HepG2 (cell line): ENCODE data around the gene MAPK4. TPM values are rescaled to one million over a fixed set of nuclear protein-coding genes. Genes with fewer than 3 reads are reported as not detected.

Experiments used
- ARID5B ChIP-seq: IDR thresholded peaks from 2 replicates; pipeline ENCODE4 v1.4.0; 2020; ENCODE audit warnings: mild to moderate bottlenecking, missing genetic modification reagents
- ATF5 ChIP-seq: sonication (generic); formaldehyde crosslinking; IDR thresholded peaks from 2 replicates; pipeline ENCODE4 v1.4.0; 2020; ENCODE audit warnings: mild to moderate bottlenecking, low read depth, missing genetic modification reagents
- DNMT1 ChIP-seq: sonication (generic); formaldehyde crosslinking; IDR thresholded peaks from 2 replicates; pipeline ENCODE4 v1.5.1; 2020; ENCODE audit warnings: mild to moderate bottlenecking, missing genetic modification reagents
- ISL2 ChIP-seq: sonication (generic); formaldehyde crosslinking; IDR thresholded peaks from 2 replicates; pipeline ENCODE4 v1.5.0; 2020; ENCODE audit warnings: missing genetic modification reagents
- KDM5B ChIP-seq: sonication (generic); formaldehyde crosslinking; IDR thresholded peaks from 2 replicates; pipeline ENCODE4 v1.4.0; 2020; ENCODE audit warnings: missing genetic modification reagents, mild to moderate bottlenecking, borderline replicate concordance
- KLF15 ChIP-seq: sonication (generic); formaldehyde crosslinking; IDR thresholded peaks from 2 replicates; pipeline ENCODE4 v1.8.1; 2023; ENCODE audit warnings: borderline replicate concordance, mild to moderate bottlenecking, inconsistent platforms, missing genetic modification reagents, mixed read lengths
- PPARG ChIP-seq: conservative IDR thresholded peaks from 2 replicates; pipeline ENCODE4 v1.6.1; 2016; ENCODE audit warnings: missing biosample characterization, missing genetic modification reagents
- RORA ChIP-seq: sonication (generic); formaldehyde crosslinking; IDR thresholded peaks from 2 replicates; pipeline ENCODE4 v1.5.0; 2020; ENCODE audit warnings: mild to moderate bottlenecking, missing genetic modification reagents, moderate library complexity
- SOX5 ChIP-seq: IDR thresholded peaks from 2 replicates; pipeline ENCODE4 v1.6.1; 2016; ENCODE audit warnings: borderline replicate concordance
- TIGD3 ChIP-seq: sonication (generic); formaldehyde crosslinking; IDR thresholded peaks from 2 replicates; pipeline ENCODE4 v1.5.1; 2020; ENCODE audit warnings: mild to moderate bottlenecking, missing genetic modification reagents, borderline replicate concordance
- ZBTB39 ChIP-seq: sonication (generic); formaldehyde crosslinking; IDR thresholded peaks from 2 replicates; pipeline ENCODE4 v1.5.0; 2020; ENCODE audit warnings: missing genetic modification reagents
- ZNF441 ChIP-seq: sonication (generic); formaldehyde crosslinking; IDR thresholded peaks from 2 replicates; pipeline ENCODE4 v1.7.0; 2021; ENCODE audit warnings: missing genetic modification reagents, borderline replicate concordance
- ZNF615 ChIP-seq: sonication (generic); formaldehyde crosslinking; IDR thresholded peaks from 2 replicates; pipeline ENCODE4 v1.5.0; 2020; ENCODE audit warnings: mild to moderate bottlenecking, missing genetic modification reagents, borderline replicate concordance
- ZNF687 ChIP-seq: sonication (generic); formaldehyde crosslinking; IDR thresholded peaks from 2 replicates; pipeline ENCODE4 v1.5.1; 2020; ENCODE audit warnings: mild to moderate bottlenecking, missing genetic modification reagents, moderate library complexity
- ZNF720 ChIP-seq: sonication (generic); formaldehyde crosslinking; IDR thresholded peaks from 2 replicates; pipeline ENCODE4 v1.4.0; 2020; ENCODE audit warnings: missing genetic modification reagents
- ZNF891 ChIP-seq: sonication (generic); formaldehyde crosslinking; IDR thresholded peaks from 2 replicates; pipeline ENCODE4 v1.5.0; 2020; ENCODE audit warnings: mild to moderate bottlenecking, missing genetic modification reagents
- polyA plus RNA-seq, 8 experiments: library from polyadenylated mRNA; depleted of rRNA in 3 of 8; stranded (reverse) in 7 of 8; unstranded in 1 of 8; fragments of >200 nt; fragmentation: Illumina TruSeq in 4 of 8; extraction: Trizol in 4 of 8; gene quantifications; 2 replicates each; pipeline versions ENCODE4 v1.2.1 to v1.2.3, GENCODE V29; 2011 to 2016; ENCODE audit warnings: low read depth in 4 of 8, missing spikeins in 1 of 8, mixed read lengths in 1 of 8; ENCODE audit not compliant: insufficient read depth in 1 of 8
- total RNA-seq, 5 experiments: library from RNA; depleted of rRNA; stranded (reverse); fragments of >200 nt; fragmentation: Illumina TruSeq; extraction: Trizol; gene quantifications; 2 replicates each; pipeline ENCODE4 v1.2.3, GENCODE V29; 2016; ENCODE audit warnings: low read depth in 1 of 5

Gene MAPK4
- total and polyA plus RNA-seq, 2 of the 13 experiments (the other 11 are each of a cell fraction or from before 2014, with no cell fraction given) = not detected

- TF ChIP-seq ARID5B (CRISPR knock-in tag) (peak; percentile 29; the same call in 1 of the 2 replicates), ZNF720 (CRISPR knock-in tag) (no peak), TIGD3 (CRISPR knock-in tag) (no peak), ZNF891 (CRISPR knock-in tag) (no peak), DNMT1 (CRISPR knock-in tag) (no peak), ZNF687 (peak; percentile 3; the same call in 1 of the 2 replicates), ZBTB39 (no peak), ISL2 (CRISPR knock-in tag) (0 out of 2 replicates have a peak, but pooled peaks have one; percentile 14), KLF15 (CRISPR knock-in tag) (no peak), PPARG (CRISPR knock-in tag) (no peak), ZNF441 (no peak), SOX5 (CRISPR knock-in tag) (peak; percentile 52; the same call in 1 of the 2 replicates), KDM5B (no peak), ATF5 (CRISPR knock-in tag) (no peak), ZNF615 (no peak), RORA (CRISPR knock-in tag) (no peak)
These were observed 95.0 kb downstream of the MAPK4 start (continued) for GRCh38 chr18:50654658-50655550.
